Suprapubic skin (tissue), 4 donors: ENCODE results near the gene GSTO2.

Source experiments
- CTCF ChIP-seq, 2 donors: fragments of 200-600 bp in 1 of 2; fragments of 450-650 bp in 1 of 2; sonication (generic) in 1 of 2; IDR thresholded peaks; one replicate each; pipeline ENCODE4 v1.5.1; 2016 to 2019; ENCODE audit warnings: antibody characterized with exemption in 2 of 2, mild to moderate bottlenecking in 1 of 2, moderate library complexity in 1 of 2
- EP300 ChIP-seq: sonication (generic); formaldehyde crosslinking; IDR thresholded peaks from one replicate; pipeline ENCODE4 v1.6.1; 2017; ENCODE audit warnings: antibody characterized with exemption
- POLR2A ChIP-seq, 2 donors: fragments of 450-650 bp; IDR thresholded peaks; one replicate each; pipeline ENCODE4 v1.6.1; 2017; ENCODE audit warnings: antibody characterized with exemption in 2 of 2, mild to moderate bottlenecking in 2 of 2, moderate library complexity in 2 of 2
- POLR2AphosphoS5 ChIP-seq, 3 donors: sonication (generic); formaldehyde crosslinking; IDR thresholded peaks; one replicate each; pipeline ENCODE4 v1.6.1; 2017; ENCODE audit warnings: antibody characterized with exemption in 3 of 3

DNA sequence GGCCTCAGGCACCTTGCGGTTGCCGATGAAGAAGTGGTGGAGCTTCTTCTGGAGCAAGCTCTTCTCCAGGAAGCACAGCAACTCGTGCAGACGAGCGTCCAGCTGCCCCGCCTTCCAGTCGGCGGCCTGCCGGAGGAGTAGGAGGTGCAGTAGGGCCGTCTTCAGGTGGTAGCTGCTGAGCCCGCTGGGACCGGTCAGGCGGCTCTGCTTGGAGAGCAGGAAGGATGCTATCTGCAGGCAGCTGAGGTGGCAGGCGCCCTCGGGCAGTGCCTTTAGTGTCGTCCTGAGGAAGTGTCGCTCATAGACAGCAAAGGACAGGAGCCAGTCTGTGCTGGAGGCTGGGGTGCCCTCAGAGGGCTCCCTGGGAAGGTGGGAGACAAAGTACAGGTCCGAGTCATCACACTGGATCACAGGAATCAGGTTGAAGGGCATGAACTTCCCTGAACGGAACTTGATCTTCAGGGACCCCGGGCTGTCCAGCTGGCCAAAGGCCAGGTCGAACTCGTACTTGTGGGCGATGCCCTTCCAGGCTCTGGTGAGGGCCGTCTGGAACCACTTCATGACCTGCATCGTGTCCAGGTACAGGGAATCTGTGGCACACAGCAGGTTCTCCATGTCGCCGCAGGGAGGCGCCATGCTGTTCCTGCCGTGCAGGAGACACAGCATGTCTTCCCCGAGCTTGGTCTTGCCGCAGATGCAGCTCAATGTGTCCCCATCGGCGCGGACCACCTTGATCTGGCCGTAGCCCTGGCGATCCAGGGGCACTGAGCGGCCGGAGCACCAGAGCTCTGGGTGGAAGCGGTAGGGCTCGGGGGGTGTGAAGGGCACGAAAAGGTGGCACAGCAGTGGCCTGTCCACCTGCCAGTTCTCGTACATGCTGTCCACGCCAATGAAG lies 45.9 kb downstream of the GSTO2 start:
- TF ChIP-seq CTCF (IDR thresholded peaks at IDR 0.05) (no peak), EP300 (no peak), POLR2AphosphoS5 (IDR thresholded peaks at IDR 0.05) (no peak), POLR2A (IDR thresholded peaks at IDR 0.05) (no peak)
